ENCODE data around the gene WDR45B.

Gene WDR45B

GRCh38 chr17:82696259-82696658 is 48.0 kb upstream of the WDR45B start:
- peaks cover 3% of the 10 kb centered on the region; the same call in 1 of the 2 replicates for H3K27me3 ChIP-seq (ENCODE audit: insufficient read depth, low read length)
- H3K4me1 ChIP-seq (ENCODE audit: insufficient read depth, low read length, severe bottlenecking): peaks cover 9% of the 10 kb centered on the region
- no peak overlapping the region for H3K4me2 ChIP-seq (ENCODE audit: low read length)
- no peaks in the 10 kb centered on the region for H3K79me2 ChIP-seq (ENCODE audit: insufficient read depth, low read length)
- no peak overlapping the region for H2AFZ ChIP-seq (ENCODE audit: low read length)
- H3K9ac ChIP-seq (ENCODE audit: low read length): no peak overlapping the region
- no peak for TF ChIP-seq EZH2 (IDR thresholded peaks at IDR 0.05; ENCODE audit: borderline replicate concordance, low read length)
- no peak for TF ChIP-seq CTCF (IDR thresholded peaks at IDR 0.05; ENCODE audit: low read length)
- H3F3A ChIP-seq (ENCODE audit: insufficient read depth, low read length): no peaks in the 10 kb centered on the region
- peaks cover 9% of the 10 kb centered on the region; the same call in 1 of the 2 replicates for H3K36me3 ChIP-seq (ENCODE audit: insufficient read depth, low read length)
- no peaks in the 10 kb centered on the region for H4K20me1 ChIP-seq (ENCODE audit: insufficient read depth, low read length)
- peaks cover 16% of the 10 kb centered on the region for H3K9me3 ChIP-seq (ENCODE audit: low read length)
- no peaks in the 10 kb centered on the region for H3K9me2 ChIP-seq (ENCODE audit: low read depth, low read length)
- no peak overlapping the region for H3K4me3 ChIP-seq (ENCODE audit: low read depth, low read length, poor library complexity, severe bottlenecking)
- no peak overlapping the region for H3K27ac ChIP-seq (ENCODE audit: low read depth, low read length, poor library complexity, severe bottlenecking)

GRCh38 chr17:82694647-82695046 is 46.4 kb upstream of the WDR45B start:
- H3K4me2 ChIP-seq (ENCODE audit: low read length): no peak overlapping the region
- peaks cover 16% of the 10 kb centered on the region for H3K9me3 ChIP-seq (ENCODE audit: low read length)
- no peak overlapping the region for H3K27ac ChIP-seq (ENCODE audit: low read depth, low read length, poor library complexity, severe bottlenecking)
- no peak overlapping the region for H3K4me3 ChIP-seq (ENCODE audit: low read depth, low read length, poor library complexity, severe bottlenecking)
- H3K27me3 ChIP-seq (ENCODE audit: insufficient read depth, low read length): peaks cover 3% of the 10 kb centered on the region; the same call in 1 of the 2 replicates
- no peak overlapping the region for H3K9ac ChIP-seq (ENCODE audit: low read length)
- no peaks in the 10 kb centered on the region for H3K79me2 ChIP-seq (ENCODE audit: insufficient read depth, low read length)
- no peaks in the 10 kb centered on the region for H4K20me1 ChIP-seq (ENCODE audit: insufficient read depth, low read length)
- no peak overlapping the region for H2AFZ ChIP-seq (ENCODE audit: low read length)
- peaks cover 9% of the 10 kb centered on the region; the same call in 1 of the 2 replicates for H3K36me3 ChIP-seq (ENCODE audit: insufficient read depth, low read length)
- peaks cover 9% of the 10 kb centered on the region for H3K4me1 ChIP-seq (ENCODE audit: insufficient read depth, low read length, severe bottlenecking)
- TF ChIP-seq EZH2 (IDR thresholded peaks at IDR 0.05; ENCODE audit: borderline replicate concordance, low read length) (no peak), CTCF (IDR thresholded peaks at IDR 0.05; ENCODE audit: low read length) (no peak)
- H3F3A ChIP-seq (ENCODE audit: insufficient read depth, low read length): no peaks in the 10 kb centered on the region
- no peaks in the 10 kb centered on the region for H3K9me2 ChIP-seq (ENCODE audit: low read depth, low read length)

- no peak overlapping the region for H3K4me3 ChIP-seq (ENCODE audit: low read depth, low read length, poor library complexity, severe bottlenecking)
- H3K27ac ChIP-seq (ENCODE audit: low read depth, low read length, poor library complexity, severe bottlenecking): no peak overlapping the region
- H3K9ac ChIP-seq (ENCODE audit: low read length): no peak overlapping the region
- H2AFZ ChIP-seq (ENCODE audit: low read length): no peak overlapping the region
- H3K9me3 ChIP-seq (ENCODE audit: low read length): peaks cover 16% of the 10 kb centered on the region
- H3K36me3 ChIP-seq (ENCODE audit: insufficient read depth, low read length): peaks cover 9% of the 10 kb centered on the region; the same call in 1 of the 2 replicates
- peaks cover 9% of the 10 kb centered on the region for H3K27me3 ChIP-seq (ENCODE audit: insufficient read depth, low read length)
- H3K4me2 ChIP-seq (ENCODE audit: low read length): no peak overlapping the region
- no peaks in the 10 kb centered on the region for H4K20me1 ChIP-seq (ENCODE audit: insufficient read depth, low read length)
- no peaks in the 10 kb centered on the region for H3F3A ChIP-seq (ENCODE audit: insufficient read depth, low read length)
- no peak for TF ChIP-seq CTCF (IDR thresholded peaks at IDR 0.05; ENCODE audit: low read length)
- TF ChIP-seq EZH2 (IDR thresholded peaks at IDR 0.05; ENCODE audit: borderline replicate concordance, low read length): no peak
- H3K79me2 ChIP-seq (ENCODE audit: insufficient read depth, low read length): no peaks in the 10 kb centered on the region
- no peaks in the 10 kb centered on the region for H3K9me2 ChIP-seq (ENCODE audit: low read depth, low read length)
- H3K4me1 ChIP-seq (ENCODE audit: insufficient read depth, low read length, severe bottlenecking): peaks cover 5% of the 10 kb centered on the region
These were observed 45.1 kb upstream of the WDR45B start for GRCh38 chr17:82693168-82693867.

All from OCI-LY1 (cell line).